Glutamatergic neuron (in vitro differentiated cells): ENCODE measurements around the gene COL17A1. TPM values are rescaled to one million over a fixed set of nuclear protein-coding genes. Genes with fewer than 3 reads are reported as not detected.
A peak's percentile ranks its signal among the peaks of the same experiment; 100 is the strongest.

Experiments used
- DNase-seq: peaks from one replicate; pipeline ENCODE4 v3.0.0; 2022
- H3K27ac Mint-ChIP-seq: one replicate; pipeline ENCODE4 v1.8.0; 2020; ENCODE audit warnings: mild to moderate bottlenecking, mixed read lengths, inconsistent platforms; ENCODE audit not compliant: unreplicated experiment
- H3K27me3 Mint-ChIP-seq: one replicate; pipeline ENCODE4 v1.8.0; 2020; ENCODE audit warnings: mild to moderate bottlenecking, moderate library complexity, mixed read lengths, inconsistent platforms; ENCODE audit not compliant: unreplicated experiment
- H3K36me3 Mint-ChIP-seq: one replicate; pipeline ENCODE4 v1.8.0; 2020; ENCODE audit warnings: mild to moderate bottlenecking, mixed read lengths, inconsistent platforms; ENCODE audit not compliant: unreplicated experiment
- H3K4me1 Mint-ChIP-seq: one replicate; pipeline ENCODE4 v1.8.0; 2020; ENCODE audit warnings: mild to moderate bottlenecking, low read depth, mixed read lengths, inconsistent platforms; ENCODE audit not compliant: unreplicated experiment
- H3K4me3 Mint-ChIP-seq: one replicate; pipeline ENCODE4 v1.8.0; 2020; ENCODE audit warnings: mild to moderate bottlenecking, mixed read lengths, inconsistent platforms; ENCODE audit not compliant: unreplicated experiment
- H3K9me3 Mint-ChIP-seq: one replicate; pipeline ENCODE4 v1.8.0; 2020; ENCODE audit warnings: mild to moderate bottlenecking, moderate library complexity, mixed read lengths, inconsistent platforms; ENCODE audit not compliant: unreplicated experiment
- total RNA-seq: library from RNA; stranded (reverse); fragmentation: NEBNext Ultra II Directional; extraction: Animal tissue kit (Norgen Biotek cat#: 25700); gene quantifications from one replicate; pipeline ENCODE4 v1.2.1, GENCODE V29; 2021; ENCODE audit not compliant: unreplicated experiment
- TF ChIP-seq, protein P1 (sequence below): fragments of 200-600 bp; sonication (generic); IDR thresholded peaks from one replicate; pipeline ENCODE4 v1.5.0; 2021; ENCODE audit not compliant: partially characterized antibody, unreplicated experiment

COL17A1 gene
- total RNA-seq, 1 donor from 2014 or later, result not detected

- TF ChIP-seq, protein P1, sequence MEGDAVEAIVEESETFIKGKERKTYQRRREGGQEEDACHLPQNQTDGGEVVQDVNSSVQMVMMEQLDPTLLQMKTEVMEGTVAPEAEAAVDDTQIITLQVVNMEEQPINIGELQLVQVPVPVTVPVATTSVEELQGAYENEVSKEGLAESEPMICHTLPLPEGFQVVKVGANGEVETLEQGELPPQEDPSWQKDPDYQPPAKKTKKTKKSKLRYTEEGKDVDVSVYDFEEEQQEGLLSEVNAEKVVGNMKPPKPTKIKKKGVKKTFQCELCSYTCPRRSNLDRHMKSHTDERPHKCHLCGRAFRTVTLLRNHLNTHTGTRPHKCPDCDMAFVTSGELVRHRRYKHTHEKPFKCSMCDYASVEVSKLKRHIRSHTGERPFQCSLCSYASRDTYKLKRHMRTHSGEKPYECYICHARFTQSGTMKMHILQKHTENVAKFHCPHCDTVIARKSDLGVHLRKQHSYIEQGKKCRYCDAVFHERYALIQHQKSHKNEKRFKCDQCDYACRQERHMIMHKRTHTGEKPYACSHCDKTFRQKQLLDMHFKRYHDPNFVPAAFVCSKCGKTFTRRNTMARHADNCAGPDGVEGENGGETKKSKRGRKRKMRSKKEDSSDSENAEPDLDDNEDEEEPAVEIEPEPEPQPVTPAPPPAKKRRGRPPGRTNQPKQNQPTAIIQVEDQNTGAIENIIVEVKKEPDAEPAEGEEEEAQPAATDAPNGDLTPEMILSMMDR, result no peak
- Mint-ChIP-seq H3K27me3 (no peaks in the 10 kb centered on the region), H3K4me1 (peaks cover 14% of the 10 kb centered on the region), H3K4me3 (no peak overlapping the region), H3K36me3 (no peaks in the 10 kb centered on the region), H3K9me3 (no peaks in the 10 kb centered on the region), H3K27ac (no peak overlapping the region)
- no peak for DNase-seq
Observed at GRCh38 chr10:104089621-104090020, 3.9 kb upstream of the COL17A1 start.

GRCh38 chr10:104088239-104088638, 2.6 kb upstream of the COL17A1 start:
- no peaks in the 10 kb centered on the region for H3K27me3 Mint-ChIP-seq
- H3K4me1 Mint-ChIP-seq, result peaks cover 17% of the 10 kb centered on the region
- no peak for DNase-seq
- no peaks in the 10 kb centered on the region for H3K36me3 Mint-ChIP-seq
- H3K27ac Mint-ChIP-seq, result no peak overlapping the region
- H3K9me3 Mint-ChIP-seq, result no peaks in the 10 kb centered on the region
- no peak overlapping the region for H3K4me3 Mint-ChIP-seq
- TF ChIP-seq, protein P1, result no peak

GRCh38 chr10:104084482-104085142, 1.1 kb downstream of the COL17A1 start:
- Mint-ChIP-seq H3K27ac (no peak overlapping the region), H3K9me3 (no peaks in the 10 kb centered on the region), H3K27me3 (no peaks in the 10 kb centered on the region), H3K36me3 (no peaks in the 10 kb centered on the region), H3K4me3 (peak overlapping the region; percentile 22), H3K4me1 (peaks cover 17% of the 10 kb centered on the region)
- TF ChIP-seq, protein P1, result no peak
- no peak for DNase-seq

- DNase-seq, result no peak
- H3K27ac Mint-ChIP-seq, result no peak overlapping the region
- no peaks in the 10 kb centered on the region for H3K36me3 Mint-ChIP-seq
- TF ChIP-seq, protein P1, result no peak
- H3K27me3 Mint-ChIP-seq, result no peaks in the 10 kb centered on the region
- H3K4me3 Mint-ChIP-seq, result no peak overlapping the region
- H3K4me1 Mint-ChIP-seq, result peaks cover 13% of the 10 kb centered on the region
- no peaks in the 10 kb centered on the region for H3K9me3 Mint-ChIP-seq
Observed at GRCh38 chr10:104081998-104082397, 3.7 kb downstream of the COL17A1 start.

GRCh38 chr10:104080762-104081161, 4.9 kb downstream of the COL17A1 start:
- Mint-ChIP-seq H3K9me3 (no peaks in the 10 kb centered on the region), H3K4me1 (peaks cover 13% of the 10 kb centered on the region), H3K27ac (no peak overlapping the region), H3K36me3 (no peaks in the 10 kb centered on the region), H3K27me3 (no peaks in the 10 kb centered on the region), H3K4me3 (no peak overlapping the region)
- TF ChIP-seq, protein P1, result peak; percentile 40
- DNase-seq, result no peak
